ENCODE measurements around the gene PKP2. TPM values are rescaled to one million over a fixed set of nuclear protein-coding genes. Genes with fewer than 3 reads are reported as not detected.

Gene PKP2
- total RNA-seq, 4 donors from 2014 or later, result 0.62 to 3.3 (median 1.2) TPM

GRCh38 chr12:32891956-32892355, 4.6 kb downstream of the PKP2 start:
- H3K4me1 ChIP-seq, result peaks cover 0 to 16% (median 6%) of the 10 kb centered on the region in 3 donors
- ATAC-seq, result no peak
- 67 to 72% methylated on average over 3 to 5 of the region's 5 CpGs for WGBS, 2 donors (ENCODE audit: low coverage in 1 of 2)
- H3K27me3 ChIP-seq, result peaks cover 57% of the 10 kb centered on the region
- no peaks in the 10 kb centered on the region for H3K9me3 ChIP-seq
- no peaks in the 10 kb centered on the region for H3K36me3 ChIP-seq
- H3K4me3 ChIP-seq, result no peak overlapping the region
- TF ChIP-seq POLR2AphosphoS5 (IDR thresholded peaks at IDR 0.05) (no peak), POLR2A (IDR thresholded peaks at IDR 0.05) (no peak), EP300 (IDR thresholded peaks at IDR 0.05) (no peak), CTCF (IDR thresholded peaks at IDR 0.05) (no peak)
- no peak overlapping the region for H3K27ac ChIP-seq

- Histone ChIP-seq H3K9me3 (no peaks in the 10 kb centered on the region), H3K4me1 (peaks cover 0 to 11% (median 6%) of the 10 kb centered on the region in 3 donors), H3K27me3 (peaks cover 53% of the 10 kb centered on the region), H3K27ac (no peak overlapping the region), H3K36me3 (no peaks in the 10 kb centered on the region), H3K4me3 (no peak overlapping the region)
- no peak for ATAC-seq
- WGBS, 2 donors (ENCODE audit: low coverage in 1 of 2), result 35 to 56% methylated on average over 2 of the region's 2 CpGs
- TF ChIP-seq POLR2A (IDR thresholded peaks at IDR 0.05) (no peak), POLR2AphosphoS5 (IDR thresholded peaks at IDR 0.05) (no peak), CTCF (IDR thresholded peaks at IDR 0.05) (no peak), EP300 (IDR thresholded peaks at IDR 0.05) (no peak)
Observed at GRCh38 chr12:32891526-32891925, 5.1 kb downstream of the PKP2 start.

GRCh38 chr12:32889011-32889760, 7.4 kb downstream of the PKP2 start:
- H3K4me1 ChIP-seq, result no peaks in the 10 kb centered on the region
- H3K36me3 ChIP-seq, result no peaks in the 10 kb centered on the region
- no peak overlapping the region for H3K4me3 ChIP-seq
- TF ChIP-seq CTCF (IDR thresholded peaks at IDR 0.05) (no peak), POLR2A (IDR thresholded peaks at IDR 0.05) (no peak), EP300 (IDR thresholded peaks at IDR 0.05) (no peak)
- H3K27me3 ChIP-seq, result peaks cover 32% of the 10 kb centered on the region
- ATAC-seq, result no peak
- 51 to 72% methylated on average over 3 to 5 of the region's 5 CpGs for WGBS, 2 donors (ENCODE audit: low coverage in 1 of 2)
- H3K27ac ChIP-seq, result no peak overlapping the region
- no peaks in the 10 kb centered on the region for H3K9me3 ChIP-seq

- Histone ChIP-seq H3K4me3 (no peak overlapping the region), H3K9me3 (no peaks in the 10 kb centered on the region), H3K27me3 (peaks cover 13% of the 10 kb centered on the region), H3K27ac (no peak overlapping the region), H3K36me3 (no peaks in the 10 kb centered on the region), H3K4me1 (no peaks in the 10 kb centered on the region)
- WGBS, 2 donors (ENCODE audit: low coverage in 1 of 2), result 74 to 81% methylated on average over 3 of the region's 3 CpGs
- no peak for ATAC-seq
- TF ChIP-seq POLR2A (IDR thresholded peaks at IDR 0.05) (no peak), EP300 (IDR thresholded peaks at IDR 0.05) (no peak), CTCF (IDR thresholded peaks at IDR 0.05) (no peak), POLR2AphosphoS5 (IDR thresholded peaks at IDR 0.05) (no peak)
Observed at GRCh38 chr12:32887058-32887457, 9.5 kb downstream of the PKP2 start.

GRCh38 chr12:32885831-32886230, 10.7 kb downstream of the PKP2 start:
- Histone ChIP-seq H3K27ac (no peak overlapping the region), H3K9me3 (no peaks in the 10 kb centered on the region), H3K4me1 (no peaks in the 10 kb centered on the region), H3K27me3 (peaks cover 19% of the 10 kb centered on the region), H3K4me3 (no peak overlapping the region), H3K36me3 (no peaks in the 10 kb centered on the region)
- ATAC-seq, result no peak
- no peak for TF ChIP-seq POLR2AphosphoS5 (IDR thresholded peaks at IDR 0.05)
- TF ChIP-seq EP300 (IDR thresholded peaks at IDR 0.05), result no peak
- no peak for TF ChIP-seq POLR2A (IDR thresholded peaks at IDR 0.05)
- no peak for TF ChIP-seq CTCF (IDR thresholded peaks at IDR 0.05)
- 76 to 85% methylated on average over 4 of the region's 4 CpGs for WGBS, 2 donors (ENCODE audit: low coverage in 1 of 2)
